Thyroid gland (tissue), 4 donors: ENCODE data around the gene PSMG4. TPM values are rescaled to one million over a fixed set of nuclear protein-coding genes. Genes with fewer than 3 reads are reported as not detected.

Experiments
- DNase-seq, 2 donors: peaks; one replicate each; pipeline ENCODE4 v3.0.0-alpha.2; 2019
- H3K27ac ChIP-seq, 3 donors: fragments of 200-600 bp; sonication (generic); 1 replicate in 2 of 3; 2 replicates in 1 of 3; pipeline ENCODE4 v1.5.1; 2016 to 2019; ENCODE audit warnings: mild to moderate bottlenecking in 1 of 3, moderate library complexity in 1 of 3
- H3K27me3 ChIP-seq: fragments of 200-600 bp; sonication (generic); one replicate; pipeline ENCODE4 v1.5.1; 2019
- H3K36me3 ChIP-seq, 2 donors: fragments of 200-600 bp; sonication (generic); one replicate each; pipeline ENCODE4 v1.5.1; 2016 to 2019
- H3K4me1 ChIP-seq, 2 donors: fragments of 200-600 bp; sonication (generic); one replicate each; pipeline ENCODE4 v1.5.1; 2017 to 2019
- H3K4me3 ChIP-seq, 3 donors: fragments of 200-600 bp; sonication (generic); replicated peaks in 1 of 3; 1 replicate in 2 of 3; 2 replicates in 1 of 3; pipeline ENCODE4 v1.5.1; 2016; ENCODE audit warnings: mild to moderate bottlenecking in 1 of 3
- H3K9me3 ChIP-seq: fragments of 200-600 bp; sonication (generic); one replicate; pipeline ENCODE4 v1.5.1; 2017
- POLR2A ChIP-seq, 2 donors: fragments of 450-650 bp; IDR thresholded peaks; one replicate each; pipeline ENCODE4 v1.6.1; 2017; ENCODE audit warnings: antibody characterized with exemption in 2 of 2, mild to moderate bottlenecking in 2 of 2, moderate library complexity in 1 of 2
- WGBS, 2 donors: methylation state at CpG; one replicate each; pipeline ENCODE4 v1.1.5; 2017; 5-methylcytosine and 5-hydroxymethylcytosine counted together
- intact Hi-C: fragments of 100-400 bp; cut with DNase I; formaldehyde crosslinking; loops from one replicate; pipeline ENCODE4 v1.15.1; 2023
- total RNA-seq, 4 donors: library from RNA; depleted of rRNA; stranded (reverse); fragments of >200 nt; gene quantifications; one replicate each; pipeline ENCODE4 v1.2.3, GENCODE V29; 2016
- TF ChIP-seq, protein P1 (sequence below), 6 experiments: fragments of 200-600 bp in 3 of 6; fragments of 450-650 bp in 3 of 6; sonication (generic) in 3 of 6; IDR thresholded peaks; one replicate each; pipeline ENCODE4 v1.5.1; 2016 to 2019; ENCODE audit warnings: antibody characterized with exemption in 6 of 6, mild to moderate bottlenecking in 2 of 6, inconsistent platforms in 1 of 6, moderate library complexity in 1 of 6

PSMG4 gene
- total RNA-seq, 4 donors from 2014 or later: 19.6 to 41.8 (median 34.4) TPM

DNA sequence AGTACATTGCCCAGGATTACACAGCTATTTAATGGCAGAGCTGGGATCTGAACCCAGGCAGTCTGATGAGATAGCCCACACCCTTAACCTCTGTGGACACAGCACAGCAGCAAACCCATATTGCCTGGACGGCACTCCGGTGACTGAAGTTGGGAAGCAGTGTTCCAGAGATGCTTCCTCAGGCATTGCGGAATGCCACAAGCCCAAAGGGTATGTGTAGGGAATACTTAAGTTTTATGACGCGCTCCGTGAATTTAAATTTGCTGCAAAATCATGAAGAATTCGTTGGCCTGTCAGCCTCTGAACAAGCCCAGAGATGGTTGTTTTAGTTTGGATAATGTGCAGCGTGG lies 46.4 kb downstream of the PSMG4 start:
- no peaks in the 10 kb centered on the region for H3K4me1 ChIP-seq
- H3K36me3 ChIP-seq: no peaks in the 10 kb centered on the region
- intact Hi-C loops: no loop called here
- H3K27me3 ChIP-seq: no peaks in the 10 kb centered on the region
- 95 to 97% methylated on average over 8 of the region's 8 CpGs for WGBS, 2 donors
- no peaks in the 10 kb centered on the region for H3K9me3 ChIP-seq
- TF ChIP-seq, protein P1, sequence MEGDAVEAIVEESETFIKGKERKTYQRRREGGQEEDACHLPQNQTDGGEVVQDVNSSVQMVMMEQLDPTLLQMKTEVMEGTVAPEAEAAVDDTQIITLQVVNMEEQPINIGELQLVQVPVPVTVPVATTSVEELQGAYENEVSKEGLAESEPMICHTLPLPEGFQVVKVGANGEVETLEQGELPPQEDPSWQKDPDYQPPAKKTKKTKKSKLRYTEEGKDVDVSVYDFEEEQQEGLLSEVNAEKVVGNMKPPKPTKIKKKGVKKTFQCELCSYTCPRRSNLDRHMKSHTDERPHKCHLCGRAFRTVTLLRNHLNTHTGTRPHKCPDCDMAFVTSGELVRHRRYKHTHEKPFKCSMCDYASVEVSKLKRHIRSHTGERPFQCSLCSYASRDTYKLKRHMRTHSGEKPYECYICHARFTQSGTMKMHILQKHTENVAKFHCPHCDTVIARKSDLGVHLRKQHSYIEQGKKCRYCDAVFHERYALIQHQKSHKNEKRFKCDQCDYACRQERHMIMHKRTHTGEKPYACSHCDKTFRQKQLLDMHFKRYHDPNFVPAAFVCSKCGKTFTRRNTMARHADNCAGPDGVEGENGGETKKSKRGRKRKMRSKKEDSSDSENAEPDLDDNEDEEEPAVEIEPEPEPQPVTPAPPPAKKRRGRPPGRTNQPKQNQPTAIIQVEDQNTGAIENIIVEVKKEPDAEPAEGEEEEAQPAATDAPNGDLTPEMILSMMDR (IDR thresholded peaks at IDR 0.05): no peak
- no peak for TF ChIP-seq POLR2A (IDR thresholded peaks at IDR 0.05)
- H3K4me3 ChIP-seq: no peak overlapping the region
- no peak overlapping the region for H3K27ac ChIP-seq
- no peak for DNase-seq

DNA sequence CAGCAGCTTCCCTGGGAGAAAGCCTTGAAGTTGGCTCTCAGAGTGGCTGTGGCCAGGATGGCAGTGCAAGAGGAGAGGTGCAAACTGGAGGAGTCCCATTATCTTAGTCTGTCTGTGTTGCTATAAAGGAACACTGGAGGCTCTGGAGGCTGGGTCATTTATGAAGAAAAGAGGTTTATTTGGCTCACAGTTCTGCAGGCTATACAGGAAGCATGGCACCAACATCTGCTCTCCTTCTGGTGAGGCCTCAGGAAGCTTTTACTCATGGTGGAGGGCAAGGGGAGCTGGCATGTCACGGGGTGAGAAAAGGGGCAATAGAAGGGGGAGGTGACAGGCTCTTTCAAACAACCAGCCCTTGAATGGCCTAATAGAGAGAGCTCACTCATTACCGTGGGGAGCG lies 47.1 kb downstream of the PSMG4 start:
- H3K27ac ChIP-seq: no peak overlapping the region
- no peaks in the 10 kb centered on the region for H3K4me1 ChIP-seq
- WGBS, 2 donors: 100% methylated on average over 3 of the region's 3 CpGs
- intact Hi-C loops: no loop called here
- no peak for DNase-seq
- no peak for TF ChIP-seq POLR2A (IDR thresholded peaks at IDR 0.05)
- TF ChIP-seq, protein P1 (IDR thresholded peaks at IDR 0.05): no peak
- H3K36me3 ChIP-seq: no peaks in the 10 kb centered on the region
- H3K9me3 ChIP-seq: no peaks in the 10 kb centered on the region
- no peak overlapping the region for H3K4me3 ChIP-seq
- H3K27me3 ChIP-seq: no peaks in the 10 kb centered on the region

DNA sequence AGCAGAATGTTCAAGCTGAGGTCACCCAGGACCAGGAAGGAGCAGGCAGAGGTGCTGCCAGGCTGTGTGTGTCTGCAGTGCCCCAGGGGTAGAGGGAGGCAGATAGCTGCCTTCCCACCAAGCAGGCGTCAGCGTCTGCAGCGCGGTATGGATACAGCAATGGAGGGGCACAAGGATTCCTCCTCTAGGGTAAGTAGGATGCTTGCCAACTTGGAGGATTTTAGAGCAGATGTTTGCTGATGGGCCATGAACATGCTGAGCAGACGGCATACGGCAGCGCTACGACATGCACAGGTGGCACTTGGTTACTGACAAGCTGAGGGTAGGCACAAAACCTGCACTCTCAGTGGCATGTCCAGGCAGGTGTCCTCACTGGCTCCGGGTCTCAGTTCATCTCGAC lies 48.1 kb downstream of the PSMG4 start:
- Histone ChIP-seq H3K27me3 (no peaks in the 10 kb centered on the region), H3K36me3 (no peaks in the 10 kb centered on the region), H3K27ac (no peak overlapping the region), H3K4me1 (no peaks in the 10 kb centered on the region), H3K4me3 (no peak overlapping the region), H3K9me3 (no peaks in the 10 kb centered on the region)
- TF ChIP-seq POLR2A (IDR thresholded peaks at IDR 0.05): no peak
- TF ChIP-seq, protein P1 (IDR thresholded peaks at IDR 0.05): no peak
- WGBS, 2 donors: 96 to 99% methylated on average over 10 of the region's 10 CpGs
- no peak for DNase-seq
- intact Hi-C loops: no loop called here

DNA sequence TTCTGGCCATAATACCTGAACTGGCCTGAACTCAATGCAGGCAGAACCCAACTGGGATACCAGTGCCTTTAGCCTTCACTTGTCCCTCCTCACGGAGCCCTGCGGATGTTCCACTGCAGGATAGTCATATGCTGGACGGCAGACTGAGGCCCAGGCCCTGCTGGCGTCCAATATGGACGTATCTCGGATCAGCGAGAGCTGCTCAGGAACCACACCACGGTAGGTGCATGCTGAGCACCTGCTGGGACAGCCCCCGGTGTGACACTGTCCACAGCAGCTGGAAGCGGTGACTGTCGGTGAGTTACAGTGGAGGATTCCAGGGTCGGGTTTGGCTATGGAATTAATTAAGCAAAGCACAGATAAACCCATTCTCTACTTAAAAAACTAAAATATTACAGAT lies 48.7 kb downstream of the PSMG4 start:
- Histone ChIP-seq H3K36me3 (no peaks in the 10 kb centered on the region), H3K27ac (no peak overlapping the region), H3K4me3 (no peak overlapping the region), H3K9me3 (no peaks in the 10 kb centered on the region), H3K4me1 (no peaks in the 10 kb centered on the region), H3K27me3 (no peaks in the 10 kb centered on the region)
- no peak for DNase-seq
- WGBS, 2 donors: 93 to 96% methylated on average over 12 of the region's 12 CpGs
- TF ChIP-seq, protein P1 (IDR thresholded peaks at IDR 0.05): no peak
- TF ChIP-seq POLR2A (IDR thresholded peaks at IDR 0.05): no peak
- intact Hi-C loops: no loop called here

DNA sequence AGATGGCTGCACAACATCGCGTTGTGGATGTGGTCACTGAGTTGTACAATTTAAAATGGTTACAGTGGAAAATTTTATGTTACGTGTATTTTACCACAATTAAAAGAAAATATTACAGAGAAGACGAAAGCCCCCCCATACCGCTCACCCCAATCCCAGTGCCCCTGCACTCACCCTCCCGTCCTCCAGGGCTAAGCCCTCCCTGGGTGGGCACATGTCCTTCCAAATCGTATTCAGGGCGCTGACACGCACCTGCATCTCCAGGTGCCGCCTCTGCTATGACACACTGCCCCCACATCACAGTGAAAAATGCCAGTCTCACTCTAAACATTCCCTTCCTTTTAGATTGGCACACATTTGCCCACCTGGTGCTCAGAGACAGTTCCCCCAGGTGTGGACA lies 49.4 kb downstream of the PSMG4 start:
- intact Hi-C loops: no loop called here
- H3K4me1 ChIP-seq: no peaks in the 10 kb centered on the region
- TF ChIP-seq, protein P1 (IDR thresholded peaks at IDR 0.05): no peak
- no peak for TF ChIP-seq POLR2A (IDR thresholded peaks at IDR 0.05)
- no peak overlapping the region for H3K27ac ChIP-seq
- 94 to 96% methylated on average over 10 of the region's 10 CpGs for WGBS, 2 donors
- H3K27me3 ChIP-seq: no peaks in the 10 kb centered on the region
- no peak for DNase-seq
- H3K4me3 ChIP-seq: no peak overlapping the region
- no peaks in the 10 kb centered on the region for H3K36me3 ChIP-seq
- H3K9me3 ChIP-seq: no peaks in the 10 kb centered on the region
